Muscle layer of colon (tissue), 2 donors: Measurements from ENCODE around the gene CLSTN1.
A peak's percentile ranks its signal among the peaks of the same experiment; 100 is the strongest.

Source experiments
- H3K27ac ChIP-seq: one replicate; pipeline ENCODE4 v1.7.0; 2013; ENCODE audit warnings: low read depth, mild to moderate bottlenecking, low read length, moderate library complexity
- H3K27me3 ChIP-seq, 2 donors: one replicate each; pipeline ENCODE4 v1.7.0; 2013; ENCODE audit warnings: low read length in 2 of 2, mild to moderate bottlenecking in 2 of 2; ENCODE audit not compliant: insufficient read depth in 2 of 2, control insufficient read depth in 1 of 2
- H3K36me3 ChIP-seq: one replicate; pipeline ENCODE4 v1.7.0; 2013; ENCODE audit warnings: mild to moderate bottlenecking, low read length; ENCODE audit not compliant: insufficient read depth
- H3K4me1 ChIP-seq: one replicate; pipeline ENCODE4 v1.7.0; 2013; ENCODE audit warnings: mild to moderate bottlenecking, low read length; ENCODE audit not compliant: insufficient read depth
- H3K4me3 ChIP-seq, 2 donors: one replicate each; pipeline ENCODE4 v1.7.0; 2013; ENCODE audit warnings: low read length in 2 of 2, low read depth in 1 of 2, mild to moderate bottlenecking in 1 of 2, moderate library complexity in 1 of 2
- H3K9ac ChIP-seq: one replicate; pipeline ENCODE4 v1.7.0; 2013; ENCODE audit warnings: low read length
- H3K9me3 ChIP-seq: one replicate; pipeline ENCODE4 v1.7.0; 2013; ENCODE audit warnings: mild to moderate bottlenecking, low read length
- donor health status: abdominal sarcoma.
- donor health status: Adenocarcinoma of cecum.

The CLSTN1 gene

GRCh38 chr1:9823943-9824701 is at the start of gene CLSTN1:
Gene CLSTN1, minus strand, starts transcription at chr1:9823965. Its CDS starts 232 bp downstream, at chr1:9823733.
- H3K27ac ChIP-seq: peak within 1 kb of the TSS; percentile 92
- H3K9ac ChIP-seq: peak within 1 kb of the TSS; percentile 16
- no peaks in the 10 kb centered on the region for H3K27me3 ChIP-seq
- H3K9me3 ChIP-seq: no peaks in the 10 kb centered on the region
- H3K36me3 ChIP-seq: no peaks in the 10 kb centered on the region
- H3K4me1 ChIP-seq: peaks cover 30% of the 10 kb centered on the region
- peak within 1 kb of the TSS; percentile 81 for H3K4me3 ChIP-seq

GRCh38 chr1:9873385-9873784 is 49.6 kb upstream of the CLSTN1 start:
- Histone ChIP-seq H3K4me3 (no peak overlapping the region), H3K9me3 (no peaks in the 10 kb centered on the region), H3K27me3 (no peaks in the 10 kb centered on the region), H3K4me1 (peaks cover 3% of the 10 kb centered on the region), H3K36me3 (peaks cover 11% of the 10 kb centered on the region), H3K9ac (no peak overlapping the region), H3K27ac (no peak overlapping the region)

GRCh38 chr1:9872430-9873165 is 48.8 kb upstream of the CLSTN1 start:
- Histone ChIP-seq H3K4me1 (peaks cover 3% of the 10 kb centered on the region), H3K36me3 (peaks cover 17% of the 10 kb centered on the region), H3K27me3 (no peaks in the 10 kb centered on the region), H3K27ac (no peak overlapping the region), H3K4me3 (no peak overlapping the region), H3K9me3 (no peaks in the 10 kb centered on the region), H3K9ac (no peak overlapping the region)

GRCh38 chr1:9871707-9872425 is 48.1 kb upstream of the CLSTN1 start:
- no peak overlapping the region for H3K4me3 ChIP-seq
- peaks cover 3% of the 10 kb centered on the region for H3K4me1 ChIP-seq
- H3K9me3 ChIP-seq: no peaks in the 10 kb centered on the region
- H3K36me3 ChIP-seq: peaks cover 18% of the 10 kb centered on the region
- H3K9ac ChIP-seq: no peak overlapping the region
- H3K27me3 ChIP-seq: no peaks in the 10 kb centered on the region
- no peak overlapping the region for H3K27ac ChIP-seq

DNA sequence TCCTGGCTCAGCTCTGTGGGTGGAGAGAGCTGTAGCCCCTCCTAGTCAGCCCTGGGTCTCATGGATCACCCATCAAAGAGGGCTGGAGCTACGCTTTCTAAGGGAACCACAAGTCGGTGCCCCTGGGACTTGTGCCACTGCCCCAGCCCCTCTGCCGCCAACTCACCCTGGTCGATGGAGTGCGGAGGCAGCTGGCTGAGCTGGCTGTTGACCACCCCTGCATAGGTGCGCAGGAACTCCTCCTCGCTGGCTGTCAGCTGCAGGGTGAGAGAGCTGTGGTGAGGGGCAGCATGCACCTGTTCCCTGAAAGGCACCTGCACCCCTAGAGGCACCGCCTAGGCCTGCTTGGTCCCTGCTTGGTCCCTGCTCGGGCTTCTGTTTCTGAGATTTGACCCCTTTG is 47.3 kb upstream of the CLSTN1 start:
- Histone ChIP-seq H3K36me3 (peaks cover 18% of the 10 kb centered on the region), H3K9ac (no peak overlapping the region), H3K4me1 (peaks cover 3% of the 10 kb centered on the region), H3K27me3 (no peaks in the 10 kb centered on the region), H3K9me3 (no peaks in the 10 kb centered on the region), H3K27ac (no peak overlapping the region), H3K4me3 (no peak overlapping the region)

GRCh38 chr1:9870572-9870971 is 46.8 kb upstream of the CLSTN1 start:
- H3K36me3 ChIP-seq: peaks cover 18% of the 10 kb centered on the region
- H3K4me3 ChIP-seq: no peak overlapping the region
- H3K9ac ChIP-seq: no peak overlapping the region
- H3K9me3 ChIP-seq: no peaks in the 10 kb centered on the region
- H3K27me3 ChIP-seq: no peaks in the 10 kb centered on the region
- no peak overlapping the region for H3K27ac ChIP-seq
- H3K4me1 ChIP-seq: peaks cover 3% of the 10 kb centered on the region

- Histone ChIP-seq H3K36me3 (peaks cover 18% of the 10 kb centered on the region), H3K27ac (no peak overlapping the region), H3K27me3 (no peaks in the 10 kb centered on the region), H3K9me3 (no peaks in the 10 kb centered on the region), H3K4me3 (no peak overlapping the region), H3K9ac (no peak overlapping the region), H3K4me1 (peaks cover 3% of the 10 kb centered on the region)
Measured at GRCh38 chr1:9869831-9870251, 46.1 kb upstream of the CLSTN1 start.

DNA sequence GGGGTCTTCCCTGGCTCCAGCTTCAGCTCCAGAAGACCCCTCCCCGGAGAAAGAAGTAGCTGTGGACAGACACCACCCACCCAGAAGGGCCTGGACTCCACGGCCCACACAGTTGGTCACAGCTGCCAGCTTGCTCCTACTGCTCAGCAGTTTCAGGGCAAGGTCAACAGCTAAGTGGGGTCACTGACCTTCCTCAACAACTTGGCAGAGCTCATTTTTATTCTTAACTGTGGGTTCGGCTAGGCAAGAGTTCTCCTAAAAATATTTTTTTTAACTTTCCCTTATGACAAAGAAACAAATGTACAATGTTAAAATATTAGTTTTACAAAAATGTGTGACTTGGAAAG is 44.5 kb upstream of the CLSTN1 start:
- Histone ChIP-seq H3K9me3 (no peaks in the 10 kb centered on the region), H3K36me3 (peaks cover 18% of the 10 kb centered on the region), H3K4me1 (no peaks in the 10 kb centered on the region), H3K9ac (no peak overlapping the region), H3K27me3 (no peaks in the 10 kb centered on the region), H3K27ac (no peak overlapping the region), H3K4me3 (no peak overlapping the region)

- no peak overlapping the region for H3K9ac ChIP-seq
- no peak overlapping the region for H3K27ac ChIP-seq
Measured at GRCh38 chr1:9867408-9868243, 43.9 kb upstream of the CLSTN1 start.

DNA sequence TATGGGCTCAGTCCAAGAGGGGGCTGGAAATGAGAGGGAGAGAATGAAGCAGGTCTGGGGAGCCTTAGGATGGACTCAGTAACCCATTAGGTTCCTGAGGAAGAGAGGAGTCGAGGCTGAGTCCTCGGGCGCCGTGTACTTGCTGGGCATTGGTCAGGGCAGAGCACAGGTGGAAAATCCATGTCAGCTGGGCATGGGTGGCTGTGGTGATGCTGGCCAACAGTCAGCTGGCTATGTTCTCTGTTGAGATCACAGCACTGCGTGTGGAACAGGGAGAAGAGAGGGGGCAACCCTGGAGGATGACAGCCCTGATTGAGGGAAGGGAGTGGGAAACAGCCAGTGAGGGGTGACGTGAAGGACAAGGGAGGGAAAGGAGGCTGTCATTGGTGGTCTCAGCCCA is 43.1 kb upstream of the CLSTN1 start:
- no peak overlapping the region for H3K9ac ChIP-seq
- no peaks in the 10 kb centered on the region for H3K4me1 ChIP-seq
- no peaks in the 10 kb centered on the region for H3K27me3 ChIP-seq
- peaks cover 18% of the 10 kb centered on the region for H3K36me3 ChIP-seq
- no peak overlapping the region for H3K4me3 ChIP-seq
- H3K27ac ChIP-seq: no peak overlapping the region
- no peaks in the 10 kb centered on the region for H3K9me3 ChIP-seq

More at GRCh38 chr1:9867408-9868243, 43.9 kb upstream of the CLSTN1 start:
- no peaks in the 10 kb centered on the region for H3K9me3 ChIP-seq
- peaks cover 18% of the 10 kb centered on the region for H3K36me3 ChIP-seq
- no peaks in the 10 kb centered on the region for H3K4me1 ChIP-seq
- no peaks in the 10 kb centered on the region for H3K27me3 ChIP-seq
- no peak overlapping the region for H3K4me3 ChIP-seq

DNA sequence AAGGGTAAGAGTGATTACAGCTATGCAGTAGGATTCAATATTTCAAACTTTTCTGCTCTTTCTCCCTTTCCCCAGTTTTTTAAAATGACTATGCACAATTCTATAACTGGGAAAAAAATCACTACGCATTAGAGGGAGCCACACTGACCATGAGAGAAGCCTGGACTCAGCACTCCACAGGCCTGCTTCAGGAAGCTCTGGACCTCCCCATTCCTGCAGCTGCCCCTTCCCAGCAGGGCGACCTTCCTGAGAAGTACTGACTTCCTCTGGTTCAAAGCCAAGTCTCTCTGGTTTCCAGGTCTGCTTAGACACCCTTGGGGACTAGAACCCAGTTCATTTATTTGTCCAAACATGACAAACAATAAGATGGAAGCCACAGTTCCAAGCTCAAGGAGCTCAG is 42.0 kb upstream of the CLSTN1 start:
- Histone ChIP-seq H3K36me3 (peaks cover 18% of the 10 kb centered on the region), H3K9ac (no peak overlapping the region), H3K9me3 (no peaks in the 10 kb centered on the region), H3K27ac (no peak overlapping the region), H3K4me1 (no peaks in the 10 kb centered on the region), H3K27me3 (no peaks in the 10 kb centered on the region), H3K4me3 (no peak overlapping the region)
